Ovary (tissue), 9 donors: Measurements from ENCODE around the gene TRPC6. TPM values are rescaled to one million over a fixed set of nuclear protein-coding genes. Genes with fewer than 3 reads are reported as not detected.
A peak's percentile ranks its signal among the peaks of the same experiment; 100 is the strongest.

Experiments
- DNase-seq, 5 donors: peaks; one replicate each; pipeline ENCODE4 v3.0.0-alpha.2; 2019 to 2020
- H3K27ac ChIP-seq, 2 donors: fragments of 200-600 bp; one replicate each; pipeline versions ENCODE4 v1.5.1 to v1.8.0; 2019 to 2022
- H3K27me3 ChIP-seq: fragments of 200-600 bp; one replicate; pipeline ENCODE4 v1.8.0; 2022
- H3K36me3 ChIP-seq: fragments of 200-600 bp; sonication (generic); one replicate; pipeline ENCODE4 v1.5.1; 2019
- H3K4me1 ChIP-seq: one replicate; pipeline ENCODE4 v1.8.1; 2013; ENCODE audit warnings: mild to moderate bottlenecking, moderate library complexity; ENCODE audit not compliant: insufficient read depth
- H3K4me3 ChIP-seq: fragments of 200-600 bp; sonication (generic); one replicate; pipeline ENCODE4 v1.5.1; 2017
- H3K9me3 ChIP-seq, 2 donors: fragments of 200-600 bp in 1 of 2; sonication (generic) in 1 of 2; one replicate each; pipeline versions ENCODE4 v1.5.1 to v1.8.1; 2013 to 2019; ENCODE audit warnings: mild to moderate bottlenecking in 1 of 2, moderate library complexity in 1 of 2
- EP300 ChIP-seq: sonication (generic); formaldehyde crosslinking; IDR thresholded peaks from one replicate; pipeline ENCODE4 v1.6.1; 2017; ENCODE audit warnings: antibody characterized with exemption
- POLR2A ChIP-seq: fragments of 450-650 bp; IDR thresholded peaks from one replicate; pipeline ENCODE4 v1.6.1; 2017; ENCODE audit warnings: antibody characterized with exemption, mild to moderate bottlenecking, moderate library complexity
- whole genome bisulfite sequencing, 3 donors: extraction: QIAGEN DNeasy Blood & Tissue Kit in 1 of 3; methylation state at CpG; one replicate each; pipeline versions ENCODE4 v1.1.5 to v1.1.7; 2013 to 2017; 5-methylcytosine and 5-hydroxymethylcytosine counted together
- intact Hi-C, 4 donors: fragments of 100-400 bp; cut with DNase I; formaldehyde crosslinking; loops; one replicate each; pipeline versions ENCODE4 v1.11.0 to v1.15.1; 2022 to 2023
- polyA plus RNA-seq, 2 donors: library from polyadenylated mRNA; stranded (reverse); fragments of 200-250 nt in 1 of 2; fragments of 350-450 nt in 1 of 2; fragmentation: Illumina TruSeq in 1 of 2; extraction: RNeasy Lipid Tissue Mini Kit (QIAGEN cat#74804) in 1 of 2; gene quantifications; one replicate each; pipeline ENCODE4 v1.2.3, GENCODE V29; 2013 to 2014
- total RNA-seq, 7 donors: library from RNA; depleted of rRNA in 2 of 7; stranded (reverse); fragments of >200 nt in 2 of 7; fragmentation: NEBNext Ultra II Directional in 3 of 7; extraction: Animal tissue kit (Norgen Biotek cat#: 25700) in 3 of 7; gene quantifications; one replicate each; pipeline versions ENCODE4 v1.1.0 to v1.2.4, GENCODE V29; 2016 to 2023
- TF ChIP-seq, protein P1 (sequence below), 3 donors: fragments of 450-650 bp in 2 of 3; fragments of 200-600 bp in 1 of 3; IDR thresholded peaks; one replicate each; pipeline versions ENCODE4 v1.5.1 to v1.8.0; 2016 to 2022; ENCODE audit warnings: antibody characterized with exemption in 3 of 3, mild to moderate bottlenecking in 1 of 3
- donor health status: DM: no; HTN: no; CAD: no; lungs with moderate emphysema.
- donor health status: DM: no; HTN: no; CAD: no.
- donor health status: Bipolar disorder and iron deficiency.
- donor health status: DM: yes; HTN: yes; CAD: no.
- donor health status: DM: no; HTN: no; CAD: no.
- donor health status: DM: yes; HTN: yes; CAD: no.

TRPC6 gene
- total and polyA plus RNA-seq, 9 donors: 0.71 to 10.3 (median 2.4) TPM

DNA sequence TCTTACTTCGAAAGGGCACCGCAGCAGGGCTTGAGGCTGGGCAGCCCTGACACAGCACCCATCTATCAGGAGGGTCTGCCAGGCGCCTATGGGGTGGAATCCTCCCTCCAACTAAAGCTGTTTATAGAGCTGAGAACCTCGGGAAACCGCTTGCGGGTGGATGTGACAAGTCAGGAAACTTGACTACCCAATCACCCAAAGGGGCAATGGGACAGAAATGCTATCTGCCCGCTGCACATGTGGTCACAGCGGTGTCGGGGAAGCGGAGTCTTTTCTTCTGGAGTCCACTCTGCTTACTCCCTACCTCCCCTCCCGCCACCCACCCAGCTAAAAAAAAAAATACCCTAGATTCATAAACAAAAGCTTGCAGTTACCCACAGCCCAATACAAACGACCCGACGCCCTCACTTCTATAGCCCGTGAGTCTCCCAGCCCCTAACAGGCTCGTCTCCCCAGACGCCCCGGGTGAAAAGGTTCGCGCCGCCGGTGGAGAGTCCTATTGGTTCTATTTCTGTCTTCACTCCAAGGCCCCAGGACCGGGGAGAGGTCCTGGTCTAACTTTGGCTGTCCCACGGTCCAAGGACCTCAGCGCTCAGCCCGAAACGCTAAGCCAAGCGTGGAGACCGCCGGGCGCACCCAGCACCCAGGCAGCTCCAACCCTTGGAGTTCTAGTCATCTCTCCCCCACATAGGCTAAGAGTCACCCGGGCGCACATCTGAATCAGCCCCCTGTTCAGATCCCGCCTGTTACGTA, 1.4 kb downstream of the TRPC6 start:
- DNase-seq: peak in 3 of 5 donors; percentile 16 to 40 (median 21)

GRCh38 chr11:101577461-101577860, 6.3 kb downstream of the TRPC6 start:
- Histone ChIP-seq H3K4me3 (no peak overlapping the region), H3K4me1 (no peaks in the 10 kb centered on the region), H3K9me3 (no peaks in the 10 kb centered on the region), H3K27me3 (no peaks in the 10 kb centered on the region), H3K36me3 (no peaks in the 10 kb centered on the region), H3K27ac (no peak overlapping the region)
- DNase-seq: no peak
- 79 to 86% (median 86%) methylated on average over 6 of the region's 6 CpGs for WGBS, 3 donors
- no peak for TF ChIP-seq POLR2A
- TF ChIP-seq, protein P1, sequence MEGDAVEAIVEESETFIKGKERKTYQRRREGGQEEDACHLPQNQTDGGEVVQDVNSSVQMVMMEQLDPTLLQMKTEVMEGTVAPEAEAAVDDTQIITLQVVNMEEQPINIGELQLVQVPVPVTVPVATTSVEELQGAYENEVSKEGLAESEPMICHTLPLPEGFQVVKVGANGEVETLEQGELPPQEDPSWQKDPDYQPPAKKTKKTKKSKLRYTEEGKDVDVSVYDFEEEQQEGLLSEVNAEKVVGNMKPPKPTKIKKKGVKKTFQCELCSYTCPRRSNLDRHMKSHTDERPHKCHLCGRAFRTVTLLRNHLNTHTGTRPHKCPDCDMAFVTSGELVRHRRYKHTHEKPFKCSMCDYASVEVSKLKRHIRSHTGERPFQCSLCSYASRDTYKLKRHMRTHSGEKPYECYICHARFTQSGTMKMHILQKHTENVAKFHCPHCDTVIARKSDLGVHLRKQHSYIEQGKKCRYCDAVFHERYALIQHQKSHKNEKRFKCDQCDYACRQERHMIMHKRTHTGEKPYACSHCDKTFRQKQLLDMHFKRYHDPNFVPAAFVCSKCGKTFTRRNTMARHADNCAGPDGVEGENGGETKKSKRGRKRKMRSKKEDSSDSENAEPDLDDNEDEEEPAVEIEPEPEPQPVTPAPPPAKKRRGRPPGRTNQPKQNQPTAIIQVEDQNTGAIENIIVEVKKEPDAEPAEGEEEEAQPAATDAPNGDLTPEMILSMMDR (IDR thresholded peaks at IDR 0.05): no peak
- TF ChIP-seq EP300: no peak
- intact Hi-C loops: no loop called here

More for the DNA sequence above, 1.4 kb downstream of the TRPC6 start:
- no peaks in the 10 kb centered on the region for H3K27me3 ChIP-seq
- 7 to 9% (median 8%) methylated on average over 35 of the region's 35 CpGs for WGBS, 3 donors
- no peaks in the 10 kb centered on the region for H3K9me3 ChIP-seq
- H3K36me3 ChIP-seq: no peaks in the 10 kb centered on the region
- H3K4me1 ChIP-seq: no peaks in the 10 kb centered on the region
- H3K4me3 ChIP-seq: peak overlapping the region; percentile 41
- H3K27ac ChIP-seq: no peak overlapping the region
- TF ChIP-seq POLR2A (no peak), EP300 (no peak)
- TF ChIP-seq, protein P1 (IDR thresholded peaks at IDR 0.05): no peak
- intact Hi-C loops: no loop called here

- TF ChIP-seq POLR2A (no peak), EP300 (no peak)
- TF ChIP-seq, protein P1 (IDR thresholded peaks at IDR 0.05): no peak
- H3K4me1 ChIP-seq: no peaks in the 10 kb centered on the region
Observed at GRCh38 chr11:101576456-101576855, 7.4 kb downstream of the TRPC6 start.

DNA sequence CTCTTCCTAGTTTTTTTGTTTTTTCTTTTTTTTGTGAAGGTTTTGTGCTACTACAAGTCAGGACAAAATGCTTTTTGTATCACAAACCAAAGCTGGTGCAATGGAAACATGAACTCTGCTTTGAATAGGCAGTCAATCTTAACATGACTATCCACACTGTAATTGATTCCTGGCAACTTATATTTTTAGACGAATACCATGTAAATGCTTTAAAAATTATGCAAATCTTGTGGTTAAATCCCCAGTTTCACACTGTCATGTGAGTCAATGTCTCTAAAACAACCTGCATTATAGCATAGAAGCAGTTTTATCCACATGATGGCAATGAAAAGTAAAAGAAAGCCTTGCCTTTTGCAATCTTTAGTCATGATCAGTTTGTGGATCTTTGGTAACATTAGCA, 8.9 kb downstream of the TRPC6 start:
- Histone ChIP-seq H3K4me3 (no peak overlapping the region), H3K36me3 (no peaks in the 10 kb centered on the region), H3K27me3 (no peaks in the 10 kb centered on the region), H3K9me3 (no peaks in the 10 kb centered on the region), H3K27ac (no peak overlapping the region), H3K4me1 (no peaks in the 10 kb centered on the region)
- 0 to 37% (median 31%) methylated on average over 1 of the region's 1 CpG for WGBS, 3 donors
- DNase-seq: no peak
- TF ChIP-seq POLR2A (no peak), EP300 (no peak)
- TF ChIP-seq, protein P1 (IDR thresholded peaks at IDR 0.05): no peak
- intact Hi-C loops: no loop called here

More at GRCh38 chr11:101576456-101576855, 7.4 kb downstream of the TRPC6 start:
- intact Hi-C loops: no loop called here
- H3K27me3 ChIP-seq: no peaks in the 10 kb centered on the region
- no peak overlapping the region for H3K4me3 ChIP-seq
- no peaks in the 10 kb centered on the region for H3K9me3 ChIP-seq
- no peak overlapping the region for H3K27ac ChIP-seq
- DNase-seq: no peak
- no peaks in the 10 kb centered on the region for H3K36me3 ChIP-seq
